ENCODE measurements around the gene GSN. TPM values are rescaled to one million over a fixed set of nuclear protein-coding genes. Genes with fewer than 3 reads are reported as not detected.
A peak's percentile ranks its signal among the peaks of the same experiment; 100 is the strongest.

GSN gene
- polyA plus RNA-seq, 1 of the 3 experiments (the other 2 are of a cell fraction) = 168 TPM

- no peak for TF ChIP-seq EP300 (IDR thresholded peaks at IDR 0.05; ENCODE audit: borderline replicate concordance in 1 of 2, low read depth in 1 of 2, low read length in 1 of 2)
- TF ChIP-seq, protein P1, sequence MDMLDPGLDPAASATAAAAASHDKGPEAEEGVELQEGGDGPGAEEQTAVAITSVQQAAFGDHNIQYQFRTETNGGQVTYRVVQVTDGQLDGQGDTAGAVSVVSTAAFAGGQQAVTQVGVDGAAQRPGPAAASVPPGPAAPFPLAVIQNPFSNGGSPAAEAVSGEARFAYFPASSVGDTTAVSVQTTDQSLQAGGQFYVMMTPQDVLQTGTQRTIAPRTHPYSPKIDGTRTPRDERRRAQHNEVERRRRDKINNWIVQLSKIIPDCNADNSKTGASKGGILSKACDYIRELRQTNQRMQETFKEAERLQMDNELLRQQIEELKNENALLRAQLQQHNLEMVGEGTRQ (IDR thresholded peaks at IDR 0.05; ENCODE audit: borderline replicate concordance, low read depth, low read length) = no peak
- no peak for TF ChIP-seq FOXJ3 (CRISPR knock-in tag; IDR thresholded peaks at IDR 0.05)
- no peak for TF ChIP-seq TEAD4 (IDR thresholded peaks at IDR 0.05; ENCODE audit: borderline replicate concordance, insufficient read depth)
- TF ChIP-seq, protein P2, sequence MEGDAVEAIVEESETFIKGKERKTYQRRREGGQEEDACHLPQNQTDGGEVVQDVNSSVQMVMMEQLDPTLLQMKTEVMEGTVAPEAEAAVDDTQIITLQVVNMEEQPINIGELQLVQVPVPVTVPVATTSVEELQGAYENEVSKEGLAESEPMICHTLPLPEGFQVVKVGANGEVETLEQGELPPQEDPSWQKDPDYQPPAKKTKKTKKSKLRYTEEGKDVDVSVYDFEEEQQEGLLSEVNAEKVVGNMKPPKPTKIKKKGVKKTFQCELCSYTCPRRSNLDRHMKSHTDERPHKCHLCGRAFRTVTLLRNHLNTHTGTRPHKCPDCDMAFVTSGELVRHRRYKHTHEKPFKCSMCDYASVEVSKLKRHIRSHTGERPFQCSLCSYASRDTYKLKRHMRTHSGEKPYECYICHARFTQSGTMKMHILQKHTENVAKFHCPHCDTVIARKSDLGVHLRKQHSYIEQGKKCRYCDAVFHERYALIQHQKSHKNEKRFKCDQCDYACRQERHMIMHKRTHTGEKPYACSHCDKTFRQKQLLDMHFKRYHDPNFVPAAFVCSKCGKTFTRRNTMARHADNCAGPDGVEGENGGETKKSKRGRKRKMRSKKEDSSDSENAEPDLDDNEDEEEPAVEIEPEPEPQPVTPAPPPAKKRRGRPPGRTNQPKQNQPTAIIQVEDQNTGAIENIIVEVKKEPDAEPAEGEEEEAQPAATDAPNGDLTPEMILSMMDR (IDR thresholded peaks at IDR 0.05) = no peak
- no peak for TF ChIP-seq SIN3A (IDR thresholded peaks at IDR 0.05; ENCODE audit: borderline replicate concordance, low read depth, low read length)
- no peak for TF ChIP-seq RXRA (IDR thresholded peaks at IDR 0.05; ENCODE audit: borderline replicate concordance, low read depth)
- TF ChIP-seq MEF2A (IDR thresholded peaks at IDR 0.05; ENCODE audit: borderline replicate concordance, low read depth) = no peak
- TF ChIP-seq, protein P3, sequence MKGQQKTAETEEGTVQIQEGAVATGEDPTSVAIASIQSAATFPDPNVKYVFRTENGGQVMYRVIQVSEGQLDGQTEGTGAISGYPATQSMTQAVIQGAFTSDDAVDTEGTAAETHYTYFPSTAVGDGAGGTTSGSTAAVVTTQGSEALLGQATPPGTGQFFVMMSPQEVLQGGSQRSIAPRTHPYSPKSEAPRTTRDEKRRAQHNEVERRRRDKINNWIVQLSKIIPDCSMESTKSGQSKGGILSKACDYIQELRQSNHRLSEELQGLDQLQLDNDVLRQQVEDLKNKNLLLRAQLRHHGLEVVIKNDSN (IDR thresholded peaks at IDR 0.05; ENCODE audit: borderline replicate concordance, low read depth) = peak; percentile 71; the same call in 1 of the 2 replicates
- TF ChIP-seq, protein P4, sequence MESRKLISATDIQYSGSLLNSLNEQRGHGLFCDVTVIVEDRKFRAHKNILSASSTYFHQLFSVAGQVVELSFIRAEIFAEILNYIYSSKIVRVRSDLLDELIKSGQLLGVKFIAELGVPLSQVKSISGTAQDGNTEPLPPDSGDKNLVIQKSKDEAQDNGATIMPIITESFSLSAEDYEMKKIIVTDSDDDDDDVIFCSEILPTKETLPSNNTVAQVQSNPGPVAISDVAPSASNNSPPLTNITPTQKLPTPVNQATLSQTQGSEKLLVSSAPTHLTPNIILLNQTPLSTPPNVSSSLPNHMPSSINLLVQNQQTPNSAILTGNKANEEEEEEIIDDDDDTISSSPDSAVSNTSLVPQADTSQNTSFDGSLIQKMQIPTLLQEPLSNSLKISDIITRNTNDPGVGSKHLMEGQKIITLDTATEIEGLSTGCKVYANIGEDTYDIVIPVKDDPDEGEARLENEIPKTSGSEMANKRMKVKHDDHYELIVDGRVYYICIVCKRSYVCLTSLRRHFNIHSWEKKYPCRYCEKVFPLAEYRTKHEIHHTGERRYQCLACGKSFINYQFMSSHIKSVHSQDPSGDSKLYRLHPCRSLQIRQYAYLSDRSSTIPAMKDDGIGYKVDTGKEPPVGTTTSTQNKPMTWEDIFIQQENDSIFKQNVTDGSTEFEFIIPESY (IDR thresholded peaks at IDR 0.05; ENCODE audit: borderline replicate concordance, low read depth) = no peak
- TF ChIP-seq FOXM1 (IDR thresholded peaks at IDR 0.05; ENCODE audit: low read depth) = no peak
- peak; percentile 6; the same call in 1 of the 2 replicates for TF ChIP-seq FOSL2 (IDR thresholded peaks at IDR 0.05; ENCODE audit: borderline replicate concordance, low read depth)
- no peak for TF ChIP-seq SMC3 (IDR thresholded peaks at IDR 0.05; ENCODE audit: low read depth, low read length)
- no peak for TF ChIP-seq GATA2 (CRISPR knock-in tag; IDR thresholded peaks at IDR 0.05)
- no peak for TF ChIP-seq EZH2phosphoT487 (IDR thresholded peaks at IDR 0.05; ENCODE audit: borderline replicate concordance, low read depth)
- TF ChIP-seq PBX3 (IDR thresholded peaks at IDR 0.05) = no peak
- no peak for TF ChIP-seq CHD2 (IDR thresholded peaks at IDR 0.05; ENCODE audit: low read length, partially characterized antibody)
- CTCF ChIA-PET = interaction anchor here (1.0 to 1.4 kb wide), 3 partner anchors 29 to 157 kb away, joined by 3 to 6 read pairs (median 6); no protein-coding TSS in a partner anchor
- no peak overlapping the region for H3K4me3 ChIP-seq (ENCODE audit: low read depth in 2 of 2, low read length in 1 of 2)
- 70% methylated on average over 5 of the region's 5 CpGs for WGBS (ENCODE audit: low lambda C conversion rate)
- H3K9me3 ChIP-seq = peaks cover 6% of the 10 kb centered on the region; the same call in 1 of the 2 replicates
- no peaks in the 10 kb centered on the region for H3K9me2 ChIP-seq
- H3K9ac ChIP-seq = no peak overlapping the region
- peaks cover 2% of the 10 kb centered on the region for H3F3A ChIP-seq (replicated peaks; ENCODE audit: insufficient read depth)
- H3K4me1 ChIP-seq (ENCODE audit: control insufficient read depth in 1 of 2, insufficient read depth in 2 of 2, low read depth in 1 of 2, low read length in 1 of 2) = no peaks in the 10 kb centered on the region
- no peaks in the 10 kb centered on the region for H4K20me1 ChIP-seq (ENCODE audit: insufficient read depth)
- H3K27me3 ChIP-seq (ENCODE audit: insufficient read depth) = no peaks in the 10 kb centered on the region
- no peaks in the 10 kb centered on the region for H3K36me3 ChIP-seq (replicated peaks in 1 of 2; ENCODE audit: control insufficient read depth in 1 of 2, insufficient read depth in 2 of 2, low read length in 1 of 2)
- no peak for DNase-seq
- peak overlapping the region; percentile 37; the same call in 1 of the 2 replicates for H2AFZ ChIP-seq (ENCODE audit: low read depth)
- H3K4me2 ChIP-seq = no peak overlapping the region
- H3K79me2 ChIP-seq (ENCODE audit: insufficient read depth) = no peaks in the 10 kb centered on the region
- POLR2A ChIA-PET = no interaction called here
- 0 out of 4 replicates have a peak overlapping the region, but pooled peaks of 1 of the 2 experiments have one; percentile 21 for H3K27ac ChIP-seq (ENCODE audit: low read depth in 2 of 2, low read length in 1 of 2)
Measured at GRCh38 chr9:121242219-121242958, 25.6 kb upstream of the GSN start.
